MG63 (cell line): Measurements from ENCODE around the gene SMG7. TPM values are rescaled to one million over a fixed set of nuclear protein-coding genes. Genes with fewer than 3 reads are reported as not detected.

Source experiments
- DNase-seq: peaks from one replicate; pipeline ENCODE4 v3.0.0-alpha.2; 2020
- H3K27me3 ChIP-seq: fragments of 250-450 bp; sonication (Bioruptor Pico); 2 replicates; pipeline ENCODE4 v1.5.1; 2020; ENCODE audit warnings: mild to moderate bottlenecking, moderate library complexity
- H3K36me3 ChIP-seq: fragments of 250-450 bp; sonication (Bioruptor Pico); 2 replicates; pipeline ENCODE4 v1.5.1; 2020; ENCODE audit warnings: mild to moderate bottlenecking, moderate library complexity
- H3K4me3 ChIP-seq: fragments of 250-450 bp; sonication (Bioruptor Pico); 2 replicates; pipeline ENCODE4 v1.5.1; 2020; ENCODE audit warnings: mild to moderate bottlenecking, moderate library complexity
- H3K9me3 ChIP-seq: fragments of 250-450 bp; sonication (Bioruptor Pico); 2 replicates; pipeline ENCODE4 v1.5.1; 2020; ENCODE audit warnings: mild to moderate bottlenecking, moderate library complexity
- total RNA-seq: library from RNA; depleted of rRNA; stranded (reverse); fragments of >200 nt; shearing (Covaris generic); gene quantifications from 2 replicates; pipeline ENCODE4 v1.2.3, GENCODE V29; 2014; ENCODE audit warnings: low replicate concordance

Gene SMG7
- total RNA-seq, 1 experiment from 2014 or later = 28.2 TPM

- DNase-seq = peak; percentile 44
- H3K36me3 ChIP-seq = no peaks in the 10 kb centered on the region
These were observed 95.3 kb downstream of the SMG7 start for GRCh38 chr1:183567584-183567983.

GRCh38 chr1:183568176-183569021 lies 96.1 kb downstream of the SMG7 start:
- no peak overlapping the region for H3K4me3 ChIP-seq
- no peaks in the 10 kb centered on the region for H3K9me3 ChIP-seq
- no peaks in the 10 kb centered on the region; the same call in 1 of the 2 replicates for H3K27me3 ChIP-seq
- DNase-seq = no peak
- H3K36me3 ChIP-seq = no peaks in the 10 kb centered on the region

More at GRCh38 chr1:183567584-183567983, 95.3 kb downstream of the SMG7 start:
- Histone ChIP-seq H3K9me3 (no peaks in the 10 kb centered on the region), H3K4me3 (no peak overlapping the region), H3K27me3 (no peaks in the 10 kb centered on the region; the same call in 1 of the 2 replicates)

- H3K36me3 ChIP-seq = no peaks in the 10 kb centered on the region
- no peak for DNase-seq
- H3K4me3 ChIP-seq = no peak overlapping the region
- H3K27me3 ChIP-seq = no peaks in the 10 kb centered on the region; the same call in 1 of the 2 replicates
- H3K9me3 ChIP-seq = no peaks in the 10 kb centered on the region
These were observed 96.8 kb downstream of the SMG7 start for GRCh38 chr1:183569141-183569540.

- Histone ChIP-seq H3K4me3 (no peak overlapping the region), H3K9me3 (no peaks in the 10 kb centered on the region), H3K36me3 (no peaks in the 10 kb centered on the region), H3K27me3 (no peaks in the 10 kb centered on the region)
- DNase-seq = no peak
These were observed 97.5 kb downstream of the SMG7 start for GRCh38 chr1:183569801-183570200.

- Histone ChIP-seq H3K36me3 (no peaks in the 10 kb centered on the region), H3K27me3 (no peaks in the 10 kb centered on the region), H3K4me3 (no peak overlapping the region), H3K9me3 (no peaks in the 10 kb centered on the region)
- DNase-seq = no peak
These were observed 98.2 kb downstream of the SMG7 start for GRCh38 chr1:183570451-183570850.

GRCh38 chr1:183571678-183572268 lies 99.5 kb downstream of the SMG7 start:
- Histone ChIP-seq H3K27me3 (no peaks in the 10 kb centered on the region), H3K4me3 (no peak overlapping the region), H3K36me3 (no peaks in the 10 kb centered on the region), H3K9me3 (no peaks in the 10 kb centered on the region)
- DNase-seq = peak; percentile 87

- no peak overlapping the region for H3K4me3 ChIP-seq
- H3K36me3 ChIP-seq = no peaks in the 10 kb centered on the region
- H3K27me3 ChIP-seq = no peaks in the 10 kb centered on the region
- H3K9me3 ChIP-seq = no peaks in the 10 kb centered on the region
- DNase-seq = peak; percentile 88
These were observed 100.4 kb downstream of the SMG7 start for GRCh38 chr1:183572721-183573120.

- H3K4me3 ChIP-seq = no peak overlapping the region
- no peak for DNase-seq
- H3K9me3 ChIP-seq = no peaks in the 10 kb centered on the region
- H3K36me3 ChIP-seq = no peaks in the 10 kb centered on the region
- H3K27me3 ChIP-seq = no peaks in the 10 kb centered on the region
These were observed 103.3 kb downstream of the SMG7 start for GRCh38 chr1:183575606-183576005.

- H3K27me3 ChIP-seq = no peaks in the 10 kb centered on the region
- H3K36me3 ChIP-seq = no peaks in the 10 kb centered on the region
- H3K4me3 ChIP-seq = no peak overlapping the region
- H3K9me3 ChIP-seq = no peaks in the 10 kb centered on the region
- no peak for DNase-seq
These were observed 104.2 kb downstream of the SMG7 start for GRCh38 chr1:183576537-183576936.

GRCh38 chr1:183577897-183578465 lies 105.7 kb downstream of the SMG7 start:
- Histone ChIP-seq H3K36me3 (no peaks in the 10 kb centered on the region), H3K4me3 (no peak overlapping the region), H3K27me3 (no peaks in the 10 kb centered on the region), H3K9me3 (no peaks in the 10 kb centered on the region)
- DNase-seq = no peak

GRCh38 chr1:183578856-183579255 lies 106.6 kb downstream of the SMG7 start:
- H3K27me3 ChIP-seq = no peaks in the 10 kb centered on the region
- no peaks in the 10 kb centered on the region for H3K9me3 ChIP-seq
- no peak overlapping the region for H3K4me3 ChIP-seq
- no peaks in the 10 kb centered on the region for H3K36me3 ChIP-seq
- DNase-seq = no peak

GRCh38 chr1:183580281-183580682 lies 108.0 kb downstream of the SMG7 start:
- Histone ChIP-seq H3K4me3 (no peak overlapping the region), H3K27me3 (no peaks in the 10 kb centered on the region), H3K36me3 (no peaks in the 10 kb centered on the region), H3K9me3 (no peaks in the 10 kb centered on the region)
- DNase-seq = no peak

GRCh38 chr1:183582021-183582713 lies 109.9 kb downstream of the SMG7 start:
- Histone ChIP-seq H3K9me3 (no peaks in the 10 kb centered on the region), H3K36me3 (no peaks in the 10 kb centered on the region), H3K4me3 (no peak overlapping the region), H3K27me3 (no peaks in the 10 kb centered on the region)
- no peak for DNase-seq

- Histone ChIP-seq H3K27me3 (no peaks in the 10 kb centered on the region), H3K9me3 (no peaks in the 10 kb centered on the region), H3K36me3 (no peaks in the 10 kb centered on the region), H3K4me3 (no peak overlapping the region)
- DNase-seq = no peak
These were observed 111.2 kb downstream of the SMG7 start for GRCh38 chr1:183583466-183583865.

- Histone ChIP-seq H3K4me3 (no peak overlapping the region), H3K9me3 (no peaks in the 10 kb centered on the region), H3K27me3 (no peaks in the 10 kb centered on the region), H3K36me3 (no peaks in the 10 kb centered on the region)
- no peak for DNase-seq
These were observed 111.8 kb downstream of the SMG7 start for GRCh38 chr1:183584147-183584546.

GRCh38 chr1:183585038-183585437 lies 112.7 kb downstream of the SMG7 start:
- H3K36me3 ChIP-seq = no peaks in the 10 kb centered on the region
- H3K4me3 ChIP-seq = no peak overlapping the region
- no peak for DNase-seq
- H3K9me3 ChIP-seq = no peaks in the 10 kb centered on the region
- no peaks in the 10 kb centered on the region for H3K27me3 ChIP-seq

GRCh38 chr1:183586455-183586854 lies 114.2 kb downstream of the SMG7 start:
- H3K4me3 ChIP-seq = no peak overlapping the region
- no peak for DNase-seq
- H3K36me3 ChIP-seq = no peaks in the 10 kb centered on the region
- H3K27me3 ChIP-seq = no peaks in the 10 kb centered on the region
- no peaks in the 10 kb centered on the region for H3K9me3 ChIP-seq
